ENCODE measurements around the gene UNC5A.

The UNC5A gene

DNA sequence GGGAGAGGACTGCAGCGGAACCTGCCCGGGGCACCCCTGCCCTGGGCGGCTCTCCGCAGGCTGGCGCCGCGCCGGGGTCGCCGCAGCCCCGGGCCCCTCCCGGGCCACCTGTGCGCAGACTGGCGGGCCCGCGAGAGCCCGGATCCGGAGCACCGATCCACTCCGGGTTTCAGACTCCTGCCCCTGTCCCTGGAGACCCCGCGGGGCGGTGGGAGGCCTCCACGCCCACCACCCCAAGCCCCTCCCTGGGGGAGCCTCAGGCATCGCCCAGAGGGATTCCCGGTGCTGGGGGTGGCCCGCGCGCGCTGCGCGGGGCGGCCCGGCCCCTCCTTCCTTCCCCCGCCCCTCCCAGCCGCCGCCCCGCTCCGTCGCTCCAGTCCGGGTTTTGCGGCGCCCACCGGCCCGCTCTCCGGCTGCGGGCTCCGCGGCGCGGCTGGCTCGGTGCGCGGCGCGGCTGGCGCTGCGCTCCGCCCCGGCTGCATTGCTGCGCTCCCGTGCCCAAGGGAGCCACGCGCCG is at the start of gene UNC5A:
TSS of gene UNC5A (plus strand) at position 479 of the 517 bp plus-strand sequence. CDS start 192 bp downstream, outside the sequence.
- peak; percentile 20 to 35 for DNase-seq

DNA sequence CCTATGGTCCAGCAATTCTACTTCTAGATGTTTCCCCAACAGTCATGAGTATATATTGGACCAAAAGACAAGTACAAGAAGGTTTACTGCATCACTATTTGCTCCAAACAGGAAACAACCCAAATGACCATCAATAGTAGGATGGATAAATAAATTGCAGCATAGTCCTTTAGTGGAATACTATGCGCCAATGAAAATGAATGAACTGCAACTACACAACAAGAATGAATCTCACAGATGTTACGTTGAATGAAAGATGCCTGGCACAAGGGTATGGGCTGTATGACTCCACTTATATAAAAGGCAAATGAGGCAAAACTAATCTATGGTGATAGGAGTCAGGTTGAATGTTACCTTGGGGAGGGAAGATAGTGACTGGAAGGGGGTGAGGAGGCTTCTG is 48.6 kb upstream of the UNC5A start:
- no peak for DNase-seq

DNA sequence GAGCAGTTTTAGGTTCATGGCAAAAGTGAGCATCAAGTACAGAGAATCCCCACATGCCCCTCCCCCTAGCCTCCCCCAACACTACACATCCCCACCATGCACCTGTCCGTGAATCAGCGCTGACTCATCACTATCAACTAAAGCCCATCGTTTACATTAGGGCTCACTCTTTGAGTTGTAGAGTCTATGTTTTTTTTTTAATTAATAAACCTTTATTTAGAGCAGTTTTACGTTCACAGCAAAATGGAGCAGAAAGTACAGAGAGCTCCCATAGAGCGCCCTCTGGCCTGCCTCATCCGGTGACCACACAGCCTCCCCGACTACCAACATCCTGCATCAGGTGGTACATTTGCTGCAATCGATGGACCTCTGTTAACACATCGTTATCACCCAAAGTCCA is 47.9 kb upstream of the UNC5A start:
- DNase-seq: no peak

DNA sequence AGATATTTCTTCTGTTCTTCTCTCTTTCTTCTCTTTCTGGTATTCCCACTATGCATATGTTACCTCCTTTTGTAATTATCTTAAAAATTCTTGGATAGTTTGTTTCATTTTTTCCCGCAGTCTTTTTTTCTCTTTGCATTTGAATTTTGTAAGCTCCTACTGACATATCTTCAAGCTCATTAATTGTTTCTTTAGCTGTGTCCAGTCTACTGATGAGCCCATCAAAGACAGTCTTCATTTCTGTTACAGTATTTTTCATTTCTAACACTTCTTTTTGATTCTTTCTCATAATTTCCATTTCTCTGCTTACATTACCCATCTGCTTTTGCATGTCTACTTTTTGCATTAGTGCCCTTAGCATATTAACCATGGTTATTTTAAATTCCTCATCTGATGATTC is 44.7 kb upstream of the UNC5A start:
- no peak for DNase-seq

DNA sequence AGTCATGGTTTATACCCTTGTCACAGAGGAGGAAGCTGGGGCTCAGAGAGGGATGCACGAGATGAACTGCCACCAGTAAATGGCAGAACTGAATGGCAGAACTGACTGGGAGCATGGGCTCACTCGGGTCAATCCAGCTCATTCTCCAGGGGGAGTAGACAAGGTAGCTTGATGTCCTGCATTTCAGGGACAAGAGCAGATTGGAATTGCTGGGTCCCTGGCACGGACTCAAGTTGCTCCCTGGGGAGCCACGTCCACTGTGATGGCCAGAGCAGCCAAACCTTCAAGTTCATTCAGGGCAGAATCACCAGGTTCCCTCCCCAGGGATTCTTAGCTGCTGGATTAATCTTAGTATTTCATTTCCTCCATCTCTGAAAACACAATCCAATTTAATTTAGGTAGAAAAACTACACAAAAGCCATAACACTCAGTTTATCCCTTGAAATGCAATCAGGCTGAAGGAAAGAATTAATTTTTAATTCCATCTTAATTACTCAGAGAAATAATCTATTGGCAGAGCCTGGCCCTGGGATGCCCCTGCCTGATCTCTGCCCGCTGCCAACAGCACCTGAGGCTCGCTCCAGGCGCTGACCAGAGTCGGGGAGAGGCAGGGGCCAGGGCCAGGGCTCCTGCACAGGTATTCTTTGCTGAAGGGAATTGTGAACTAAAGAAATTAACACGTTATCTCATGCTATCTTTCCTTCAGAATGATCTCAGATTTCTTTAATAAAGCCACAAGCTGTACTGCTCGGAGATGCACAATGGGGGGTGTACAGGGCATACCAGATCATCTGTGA is 42.0 kb upstream of the UNC5A start:
- DNase-seq: no peak

DNA sequence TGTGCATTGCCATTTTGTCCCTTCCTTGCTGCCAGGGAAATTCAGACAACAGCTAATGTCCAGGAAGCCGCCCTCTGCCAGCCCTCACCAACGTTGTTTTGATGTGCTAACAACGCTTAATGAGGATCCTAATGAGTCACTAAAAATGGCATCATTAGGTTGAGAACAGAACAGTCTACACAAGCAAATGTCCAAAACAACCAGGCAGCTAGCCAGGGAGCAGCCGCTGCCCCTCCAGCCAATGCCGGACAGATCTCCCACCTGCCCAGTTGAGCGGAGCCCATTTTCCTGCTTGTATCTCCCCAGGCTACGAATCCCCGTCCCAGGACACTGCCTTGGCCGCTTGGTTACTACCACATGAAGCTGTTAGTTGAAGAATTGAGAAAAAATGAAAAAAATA is 40.4 kb upstream of the UNC5A start:
- no peak for DNase-seq

DNA sequence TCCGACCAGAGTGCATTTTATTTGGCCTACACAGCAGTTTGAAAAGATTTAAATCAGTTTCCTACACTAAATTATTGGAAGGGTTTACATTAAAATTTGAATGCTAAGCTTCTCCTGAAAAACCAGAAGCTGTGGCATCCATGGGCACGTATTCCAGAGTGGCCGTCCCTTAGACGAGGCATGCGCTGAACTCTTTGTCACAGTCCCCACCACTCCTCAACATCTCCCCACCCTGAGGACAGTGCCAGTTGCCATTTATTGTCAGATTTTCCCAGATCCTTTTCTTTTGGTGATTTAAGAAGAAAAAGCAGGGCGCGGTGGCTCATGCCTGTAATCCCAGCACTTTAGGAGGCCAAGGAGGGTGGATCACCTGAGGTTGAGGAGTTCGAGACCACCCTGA is 39.9 kb upstream of the UNC5A start:
- DNase-seq: no peak

DNA sequence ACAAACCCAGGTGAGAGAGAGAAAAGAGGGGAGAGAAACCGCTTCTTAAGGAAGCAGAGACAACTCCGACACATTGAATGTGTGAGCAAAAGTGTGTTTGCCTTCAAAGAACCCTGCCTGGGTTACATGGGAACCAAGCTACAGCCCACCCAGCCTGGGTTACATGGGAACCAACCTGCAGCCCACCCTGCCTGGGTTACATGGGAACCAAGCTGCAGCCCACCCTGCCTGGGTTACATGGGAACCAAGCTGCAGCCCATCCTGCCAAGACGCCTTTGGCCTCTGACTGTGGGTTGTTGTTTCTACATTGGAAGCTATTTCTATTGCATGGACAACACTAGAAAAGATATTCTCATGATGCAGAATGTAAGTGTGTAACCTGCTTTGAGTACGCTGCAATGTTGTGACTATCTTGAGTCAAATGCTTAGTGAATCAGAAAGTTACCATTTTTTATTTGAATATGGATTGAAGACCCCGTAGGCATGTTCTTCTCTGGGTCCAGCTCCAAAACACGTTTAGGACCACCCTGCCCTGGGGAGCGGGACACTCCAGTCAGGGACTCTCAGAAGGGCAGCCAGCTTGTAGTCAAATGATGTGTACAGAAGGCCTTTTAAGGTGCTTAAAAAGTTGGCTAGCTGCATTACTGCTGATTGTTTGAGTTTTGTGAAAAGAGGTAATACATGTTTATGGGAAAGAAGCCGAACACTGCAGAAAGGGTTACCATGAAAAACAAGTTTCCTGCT is 39.1 kb upstream of the UNC5A start:
- DNase-seq: no peak

DNA sequence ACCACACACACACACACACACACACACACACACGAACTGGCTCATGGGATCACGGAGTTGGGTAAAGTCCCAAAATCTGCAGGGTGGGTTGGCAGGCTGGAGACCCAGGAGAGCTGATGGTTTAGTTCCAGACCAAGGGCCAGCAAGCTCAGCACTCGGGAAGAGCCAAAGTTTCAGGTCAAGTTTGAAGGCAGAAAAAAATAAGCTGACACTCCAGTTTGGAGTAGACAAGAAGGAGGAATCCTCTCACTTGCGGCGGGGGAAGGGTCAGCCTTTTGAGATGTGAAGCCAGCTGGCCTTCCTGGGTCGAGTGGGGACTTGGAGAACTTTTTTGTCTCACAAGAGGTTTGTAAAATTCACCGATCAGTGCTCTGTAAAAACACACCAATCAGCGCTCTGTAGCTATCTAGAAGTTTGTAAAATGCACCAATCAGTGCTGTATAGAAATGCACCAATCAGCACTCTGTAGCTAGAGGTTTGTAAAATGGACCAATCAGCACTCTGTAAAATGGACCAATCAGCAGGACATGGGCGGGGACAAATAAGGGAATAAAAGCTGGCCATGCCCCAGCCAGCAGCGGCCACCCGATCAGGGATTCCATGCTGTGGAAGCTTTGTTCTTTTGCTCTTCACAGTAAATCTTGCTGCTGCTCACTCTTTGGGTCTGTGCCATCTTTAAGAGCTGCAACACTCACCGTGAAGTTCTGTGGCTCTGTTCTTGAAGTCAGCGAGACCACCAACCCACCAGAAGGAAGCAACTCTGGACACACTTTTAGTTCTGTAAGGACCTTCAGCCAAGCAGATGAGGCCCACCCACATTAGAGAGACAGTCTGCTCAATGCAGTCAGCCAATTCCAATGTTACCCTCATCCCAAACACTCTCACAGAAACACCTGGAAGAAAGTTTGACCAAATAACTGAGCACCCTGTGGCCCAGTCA is 37.8 kb upstream of the UNC5A start:
- no peak for DNase-seq

DNA sequence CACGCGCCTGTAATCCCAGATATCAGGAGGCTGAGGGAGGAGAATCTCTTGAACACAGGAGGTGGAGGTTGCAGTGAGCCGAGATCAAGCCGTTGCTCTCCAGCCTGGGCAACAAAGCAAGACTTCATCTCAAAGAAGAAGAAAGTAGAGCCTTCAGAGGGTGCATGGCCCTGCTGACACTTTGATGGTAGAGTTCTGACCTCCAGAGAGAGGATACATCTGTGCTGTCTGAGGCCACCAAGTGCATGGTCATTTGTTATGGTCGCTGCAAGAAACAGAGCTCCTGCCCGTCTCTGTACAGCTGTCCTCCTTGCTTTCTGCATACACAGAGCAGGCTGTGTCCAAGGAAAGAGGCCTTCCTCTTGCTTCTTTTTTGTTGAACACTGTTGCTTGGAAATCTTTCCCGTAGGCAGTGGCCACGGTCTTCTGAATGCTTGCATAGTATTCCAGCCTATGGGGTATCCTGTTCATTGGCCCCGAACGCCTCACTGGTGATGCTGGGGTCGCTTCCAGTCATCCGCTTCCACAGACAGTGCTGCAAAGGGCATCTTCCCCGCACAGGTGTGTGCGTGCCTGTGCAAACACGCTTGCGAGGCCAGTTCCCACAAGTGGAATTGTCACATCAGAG is 36.8 kb upstream of the UNC5A start:
- no peak for DNase-seq

DNA sequence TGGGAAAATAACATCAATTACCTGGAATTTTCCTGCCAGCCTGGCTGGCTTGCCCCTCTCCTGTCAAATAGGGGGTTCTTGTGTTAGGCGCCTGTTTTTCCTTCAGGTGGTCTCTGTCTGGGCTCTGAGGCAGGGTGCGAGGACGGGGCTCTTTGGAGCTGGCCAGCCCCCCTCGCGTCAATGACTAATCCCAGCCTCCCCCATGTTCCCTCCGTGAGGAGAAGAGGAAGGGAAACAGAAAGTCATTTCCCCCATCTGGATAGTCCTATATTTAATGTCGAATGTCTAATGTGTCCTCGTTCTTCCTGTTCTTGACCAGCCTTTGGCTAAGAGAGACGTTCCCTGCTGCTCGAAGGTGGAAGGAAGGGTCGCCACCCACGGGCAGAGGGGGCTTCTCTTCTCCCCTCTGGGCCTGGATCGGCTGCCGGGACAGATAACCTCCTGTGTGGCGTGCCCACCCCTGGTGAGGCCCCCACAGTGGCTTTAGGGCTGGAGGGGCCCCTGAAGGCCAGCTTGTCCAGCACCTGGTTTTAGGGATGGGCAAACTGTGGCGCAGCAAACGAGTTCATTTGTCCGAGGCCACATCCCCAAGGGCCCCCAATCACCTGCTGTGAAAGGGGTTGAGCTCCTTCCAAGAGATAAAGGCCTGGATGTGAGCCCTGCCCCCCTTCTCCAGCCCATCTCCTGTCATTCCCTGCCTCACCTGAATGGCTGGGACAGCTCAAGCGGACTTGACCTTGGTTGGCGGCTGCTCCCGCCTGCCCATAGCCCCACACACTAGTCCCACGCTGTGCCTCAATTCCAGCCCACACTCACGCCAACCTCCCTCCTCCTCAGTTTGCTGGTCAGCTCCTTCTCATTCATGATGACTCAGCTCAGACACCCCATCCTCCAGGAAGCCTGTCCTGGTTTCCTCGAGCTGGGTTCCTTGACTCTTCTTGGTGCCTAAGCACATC is 35.9 kb upstream of the UNC5A start:
- no peak for DNase-seq

DNA sequence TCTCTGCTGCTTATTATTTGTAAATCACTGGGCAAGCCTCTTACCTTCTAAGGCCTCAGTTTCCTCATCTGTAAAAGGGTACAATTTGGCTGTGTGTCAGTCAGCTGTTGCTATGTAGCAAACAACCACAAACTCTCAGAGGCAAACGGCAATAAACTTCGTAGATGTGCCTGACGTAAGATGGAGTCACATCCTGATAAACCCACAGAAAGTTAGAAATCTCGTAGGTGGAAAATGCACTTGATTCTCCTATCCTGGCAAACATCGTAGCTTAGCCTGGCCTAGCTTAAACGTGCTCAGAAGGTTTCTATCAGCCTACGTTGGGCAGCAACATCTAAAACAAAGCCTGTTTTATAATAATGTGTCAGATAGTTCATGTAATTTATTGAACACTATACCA is 35.0 kb upstream of the UNC5A start:
- DNase-seq: no peak

DNA sequence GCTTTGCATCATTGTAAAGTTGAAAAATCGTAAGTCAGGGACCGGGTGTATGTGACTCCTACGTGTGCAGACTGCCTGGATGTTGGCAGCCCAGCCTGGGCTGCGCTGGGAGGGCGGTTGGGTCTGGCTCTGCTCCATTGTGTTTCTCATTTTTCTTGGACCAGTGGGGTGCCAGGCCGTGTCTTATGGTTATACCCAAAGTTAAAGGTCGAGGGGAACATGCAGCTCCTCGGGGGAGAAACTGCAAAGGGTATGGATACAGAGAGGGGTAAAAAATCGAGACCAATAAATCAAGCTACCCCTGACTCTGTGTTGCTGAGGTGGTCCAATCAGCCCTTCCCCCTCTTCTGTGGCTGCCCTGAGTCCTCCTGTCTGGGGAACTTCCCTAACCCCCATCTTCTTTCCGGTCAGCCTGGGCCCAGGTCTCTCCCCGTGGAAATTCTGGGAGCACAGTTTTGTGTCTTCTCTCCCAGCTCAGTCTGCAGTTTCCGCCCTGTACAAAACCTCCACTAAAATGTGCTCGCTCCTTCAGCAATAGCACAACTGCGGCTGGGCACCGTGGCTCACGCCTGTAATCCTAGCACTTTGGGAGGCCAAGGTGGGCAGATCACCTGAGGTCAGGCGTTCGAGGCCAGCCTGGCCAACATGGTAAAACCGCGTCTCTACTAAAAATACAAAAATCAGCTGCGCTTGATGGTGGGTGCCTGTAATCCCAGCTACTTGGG is 34.1 kb upstream of the UNC5A start:
- no peak for DNase-seq

DNA sequence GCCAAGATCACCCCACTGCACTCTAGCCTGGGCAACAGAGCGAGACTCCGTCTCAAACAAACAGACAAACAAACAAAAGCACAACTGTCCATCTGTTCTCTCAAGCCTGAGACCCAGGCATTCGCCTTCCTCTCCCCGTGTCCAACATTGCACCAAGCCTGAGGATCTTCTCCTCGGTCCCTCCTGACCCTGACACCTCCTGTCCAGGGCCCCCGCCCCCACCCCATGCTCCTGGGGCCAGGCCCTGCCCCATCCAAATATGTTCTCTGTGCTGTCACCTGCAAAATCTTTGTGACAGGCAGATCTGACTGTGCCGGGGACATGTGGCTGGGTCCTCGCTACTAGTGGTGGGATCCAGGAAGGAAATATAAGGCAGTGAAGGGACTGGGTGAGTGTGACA is 33.4 kb upstream of the UNC5A start:
- DNase-seq: no peak

DNA sequence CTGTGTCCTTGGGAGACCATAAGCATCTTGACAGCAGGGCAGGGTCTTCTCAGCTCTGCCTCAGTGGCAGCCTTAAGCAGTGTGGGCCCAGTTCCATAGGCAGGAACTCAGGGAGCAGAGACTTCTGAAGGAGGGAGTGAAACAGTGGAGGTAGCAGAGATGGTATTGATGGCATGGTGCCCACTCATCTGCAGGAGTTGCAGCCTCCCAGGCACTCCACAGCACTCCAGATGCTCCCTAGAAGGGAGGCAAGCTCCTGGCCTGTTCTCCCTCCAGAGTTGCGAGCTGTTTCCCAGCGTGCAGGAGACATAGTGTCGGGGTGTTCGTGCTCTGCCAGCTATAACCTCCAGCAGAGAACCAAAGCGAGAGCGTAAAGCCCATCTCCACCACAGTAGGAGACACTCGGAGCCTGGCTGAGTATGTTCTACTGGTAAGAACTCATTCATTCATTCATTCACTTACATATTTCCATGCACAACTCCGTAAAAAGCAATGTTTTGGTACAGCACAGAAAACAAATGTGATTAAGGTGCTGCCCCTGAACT is 31.4 kb upstream of the UNC5A start:
- DNase-seq: no peak

DNA sequence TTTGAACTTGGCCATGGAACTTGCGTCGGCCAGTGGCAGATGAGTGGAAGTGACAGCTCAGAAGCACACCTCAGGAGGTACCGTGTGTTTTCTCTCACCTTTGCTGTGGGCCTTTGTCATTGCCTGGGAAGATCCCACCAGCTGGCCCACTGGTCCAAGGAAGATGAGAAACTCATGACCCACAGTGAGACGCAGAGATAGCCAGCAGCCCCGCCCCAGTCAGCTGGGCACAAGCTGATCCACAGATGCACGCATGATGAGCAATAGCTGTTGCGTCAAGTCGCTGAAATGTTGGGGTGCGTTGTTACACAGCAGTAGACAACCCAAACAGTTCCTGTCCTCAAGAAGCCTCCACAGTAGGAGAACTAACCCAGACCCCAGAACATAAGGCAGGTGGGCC is 30.8 kb upstream of the UNC5A start:
- no peak for DNase-seq

DNA sequence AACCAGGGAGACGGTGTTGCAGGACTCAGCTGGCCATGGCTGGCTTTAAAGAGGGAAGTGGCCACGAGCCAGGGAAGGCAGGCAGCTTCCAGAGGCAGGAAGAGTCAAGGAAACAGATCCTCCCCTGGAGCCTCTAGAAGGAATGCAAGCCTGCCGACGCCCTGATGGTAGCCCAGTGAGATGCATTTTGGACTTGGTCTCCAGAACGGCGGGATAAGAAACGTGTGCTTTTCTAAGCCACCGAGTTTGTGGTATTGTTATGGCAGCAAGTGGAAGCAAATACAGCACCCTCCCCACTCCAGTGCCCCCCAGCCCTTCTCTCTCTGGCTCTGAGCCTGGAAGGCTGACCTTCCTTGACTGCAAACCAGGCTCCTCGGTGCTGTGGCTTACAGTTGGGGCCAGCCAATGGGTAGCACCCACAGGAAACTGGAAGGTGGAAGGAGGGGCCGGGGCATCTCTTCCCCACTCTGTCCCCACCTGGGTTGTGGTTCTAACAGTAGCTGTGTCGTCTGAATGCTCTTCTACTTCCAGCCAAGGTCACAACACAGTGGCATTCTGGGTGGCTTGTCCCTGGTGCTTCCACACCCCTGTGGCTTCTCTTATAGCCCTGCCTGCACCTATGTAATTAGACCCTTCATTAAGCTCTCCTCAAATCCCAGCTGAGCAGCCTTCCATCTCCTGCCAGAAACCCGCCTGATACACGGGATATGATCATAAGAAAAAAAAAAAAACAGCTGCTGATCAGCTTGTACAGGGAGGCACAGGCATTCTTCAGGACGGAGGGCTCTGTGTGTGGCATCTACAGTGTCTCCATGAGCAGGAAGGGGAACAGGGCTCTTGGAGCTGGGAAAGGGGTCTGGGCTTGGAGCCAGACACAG is 29.9 kb upstream of the UNC5A start:
- no peak for DNase-seq

DNA sequence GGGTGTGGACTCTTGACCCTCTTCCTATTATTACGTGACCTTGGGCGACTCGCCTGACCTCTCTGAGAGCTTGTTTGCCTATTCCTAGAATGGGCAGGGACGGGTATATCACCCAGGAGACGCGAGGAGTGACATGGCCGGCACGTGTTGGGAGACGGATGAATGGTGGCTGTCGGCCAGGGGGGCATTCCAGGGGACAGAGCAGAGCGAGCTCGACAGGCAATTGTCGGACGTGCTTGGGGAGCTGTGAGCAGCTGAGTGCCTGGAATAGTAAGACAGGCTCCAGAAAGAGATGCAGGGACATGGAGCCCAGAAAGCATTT is 29.3 kb upstream of the UNC5A start:
- no peak for DNase-seq

Measured in activated CD4-positive, alpha-beta T cell treated with anti-CD3 and anti-CD28 coated beads, Interleukin-2, amount 50 U/mL, for 4 hours (primary cell).